ENCODE results near the gene PBRM1. TPM values are rescaled to one million over a fixed set of nuclear protein-coding genes. Genes with fewer than 3 reads are reported as not detected.
A peak's percentile ranks its signal among the peaks of the same experiment; 100 is the strongest.

The PBRM1 gene
- total and polyA plus RNA-seq, 11 donors, result 8.5 to 61.7 (median 44.4) TPM

- no peaks in the 10 kb centered on the region for H3K9me3 ChIP-seq
- TF ChIP-seq POLR2A (IDR thresholded peaks at IDR 0.05), result no peak
- TF ChIP-seq CTCF (IDR thresholded peaks at IDR 0.05), result no peak
- H3K27ac ChIP-seq, result peak overlapping the region in 11 of 12 donors; percentile 22 to 95 (median 68)
- H3K36me3 ChIP-seq, result peaks cover 0 to 15% (median 5%) of the 10 kb centered on the region in 9 donors
- no peaks in the 10 kb centered on the region for H3K27me3 ChIP-seq
- H3K4me3 ChIP-seq, result peak overlapping the region in 9 of 12 donors; percentile 45 to 88 (median 73)
- WGBS, 4 donors, result 86 to 92% (median 90%) methylated on average over 19 of the region's 19 CpGs
- DNase-seq (peak in 1 of 5 donors; percentile 26), ATAC-seq (no peak)
- peaks cover 4 to 87% (median 64%) of the 10 kb centered on the region in 12 donors for H3K4me1 ChIP-seq
- intact Hi-C loops (cut with DNase I), result loop anchor here in 7 of 10 donors (2.0 to 5.0 kb wide), 5 partner anchors 53 to 147 kb away; partner anchors contain the start of gene NISCH (in 1 of the 7)
These were observed 150.2 kb downstream of the PBRM1 start for GRCh38 chr3:52535411-52536111.

GRCh38 chr3:52534281-52535183, 151.2 kb downstream of the PBRM1 start:
- no peaks in the 10 kb centered on the region for H3K27me3 ChIP-seq
- H3K27ac ChIP-seq, result peak overlapping the region; percentile 3 to 88 (median 82)
- peak overlapping the region; percentile 34 to 77 (median 59) for H3K4me3 ChIP-seq
- TF ChIP-seq POLR2A (IDR thresholded peaks at IDR 0.05) (no peak), CTCF (IDR thresholded peaks at IDR 0.05) (no peak)
- no peaks in the 10 kb centered on the region for H3K9me3 ChIP-seq
- peaks cover 4 to 87% (median 71%) of the 10 kb centered on the region in 12 donors for H3K4me1 ChIP-seq
- DNase-seq (peak in 4 of 5 donors; percentile 29 to 72 (median 36)), ATAC-seq (no peak)
- intact Hi-C loops (cut with DNase I), result loop anchor here in 8 of 10 donors (5.0 kb wide), 5 partner anchors 37 to 148 kb away; partner anchors contain the start of genes NISCH (in 1 of the 8) and STAB1 (in 1 of the 8)
- peaks cover 0 to 5% (median 0%) of the 10 kb centered on the region in 9 donors for H3K36me3 ChIP-seq
- 57 to 73% (median 61%) methylated on average over 47 to 57 of the region's 57 CpGs for WGBS, 4 donors

- Histone ChIP-seq H3K36me3 (peaks cover 0 to 3% (median 0%) of the 10 kb centered on the region in 9 donors), H3K4me3 (peak within 1 kb of the TSS; percentile 51 to 77 (median 64)), H3K27me3 (no peaks in the 10 kb centered on the region), H3K27ac (peak within 1 kb of the TSS; percentile 12 to 93 (median 88)), H3K4me1 (peaks cover 4 to 87% (median 69%) of the 10 kb centered on the region in 12 donors), H3K9me3 (no peaks in the 10 kb centered on the region)
- WGBS, 4 donors, result 1 to 6% (median 2%) methylated on average over 17 to 91 of the region's 91 CpGs
- DNase-seq (peak; percentile 80 to 89 (median 82)), ATAC-seq (peak in 2 of 4 donors; percentile 24 to 41)
- TF ChIP-seq CTCF (IDR thresholded peaks at IDR 0.05), result peak in 7 of 12 donors; percentile 7 to 39 (median 27)
- peak in 1 of 2 donors; percentile 23 for TF ChIP-seq POLR2A (IDR thresholded peaks at IDR 0.05)
- intact Hi-C loops (cut with DNase I), result loop anchor here in 2 of 10 donors (5.0 kb wide), 2 partner anchors 36 to 51 kb away; partner anchors contain the start of gene STAB1 (in 1 of the 2)
These were observed 152.0 kb downstream of the PBRM1 start, which contains the start of gene NT5DC2 for GRCh38 chr3:52533623-52534280. NT5DC2 (minus strand) TSS chr3:52533857; CDS start chr3:52533737, 120 bp downstream.

All from heart left ventricle (tissue), 16 donors.